ENCODE results near the gene TTYH2.

The TTYH2 gene

DNA sequence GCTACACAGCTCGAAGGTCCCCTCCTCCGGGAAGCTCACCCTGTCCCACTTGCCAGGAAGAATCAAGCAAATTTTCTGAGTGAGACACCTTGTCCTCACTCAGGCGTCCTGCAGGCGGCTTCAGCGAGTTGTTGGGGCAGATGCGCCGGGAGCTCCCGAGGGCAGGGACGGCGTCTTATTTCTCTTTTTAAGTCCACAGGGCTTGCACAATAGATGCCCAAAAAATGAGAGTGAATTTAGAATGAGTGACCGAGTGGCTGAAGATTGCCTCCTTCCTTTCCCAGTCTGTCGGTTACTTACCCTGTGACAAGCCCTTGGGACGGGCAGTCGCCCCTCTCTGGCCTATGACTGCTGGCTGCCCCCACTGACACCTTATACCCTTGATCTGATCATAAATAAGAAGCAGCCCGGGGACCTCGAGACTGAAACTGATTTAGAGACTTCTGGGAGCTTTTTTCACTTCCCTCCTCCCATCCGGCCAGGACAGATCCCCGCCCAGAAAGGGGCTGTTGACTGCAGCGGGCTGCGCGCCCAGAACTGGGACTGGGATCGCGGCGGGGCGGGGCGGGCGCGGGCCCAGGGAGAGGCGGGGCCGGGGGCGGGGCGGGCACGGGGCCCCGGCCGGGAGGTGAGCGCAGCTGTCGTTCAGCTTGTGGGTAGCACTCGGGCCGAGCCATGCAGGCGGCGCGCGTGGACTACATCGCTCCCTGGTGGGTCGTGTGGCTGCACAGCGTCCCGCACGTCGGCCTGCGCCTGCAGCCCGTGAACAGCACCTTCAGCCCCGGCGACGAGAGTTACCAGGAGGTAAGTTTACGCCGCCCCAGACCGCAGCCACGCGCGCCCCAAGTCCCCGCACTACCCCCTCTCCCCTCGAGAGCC, at the start of gene TTYH2:
Gene TTYH2, plus strand, starts transcription at position 659 of the 879 bp plus-strand sequence. Its CDS starts 17 bp downstream, at position 676.
- Histone ChIP-seq H3K9ac (ENCODE audit: low read length) (peak within 1 kb of the TSS; percentile 18), H3K27me3 (ENCODE audit: control insufficient read depth, insufficient read depth, low read length) (no peaks in the 10 kb centered on the region), H3K27ac (ENCODE audit: low read depth, low read length) (peak within 1 kb of the TSS; percentile 21), H3K4me3 (ENCODE audit: low read length) (peak within 1 kb of the TSS; percentile 66), H3K4me1 (ENCODE audit: control insufficient read depth, insufficient read depth, low read length) (peaks cover 11% of the 10 kb centered on the region), H3K36me3 (ENCODE audit: control insufficient read depth, insufficient read depth, low read length) (peaks cover 20% of the 10 kb centered on the region)

DNA sequence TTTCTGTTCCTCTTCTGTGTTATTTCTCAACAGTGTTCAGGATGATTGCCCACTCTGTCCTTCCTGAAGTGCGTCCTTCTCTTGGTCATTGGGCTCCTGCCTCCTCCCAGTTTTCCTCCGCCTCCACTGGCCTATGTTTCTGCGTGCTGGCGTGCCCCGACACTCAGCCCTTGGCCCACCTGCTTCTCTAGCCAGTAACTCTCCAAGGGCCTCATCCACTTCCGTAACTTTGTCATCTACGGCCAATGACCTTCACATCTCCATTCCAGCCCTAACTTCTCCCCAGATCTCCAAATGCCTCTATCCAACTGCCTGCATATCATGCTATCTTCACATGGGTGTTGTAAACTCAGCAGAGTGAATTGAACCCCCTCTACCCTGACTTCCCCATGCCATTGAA, 49.5 kb upstream of the TTYH2 start:
- Histone ChIP-seq H3K9ac (ENCODE audit: low read length) (no peak overlapping the region), H3K4me1 (ENCODE audit: control insufficient read depth, insufficient read depth, low read length) (no peaks in the 10 kb centered on the region), H3K4me3 (ENCODE audit: low read length) (no peak overlapping the region), H3K27me3 (ENCODE audit: control insufficient read depth, insufficient read depth, low read length) (no peaks in the 10 kb centered on the region), H3K27ac (ENCODE audit: low read depth, low read length) (no peak overlapping the region), H3K36me3 (ENCODE audit: control insufficient read depth, insufficient read depth, low read length) (no peaks in the 10 kb centered on the region)

GRCh38 chr17:74164446-74165045, 48.8 kb upstream of the TTYH2 start:
- H3K9ac ChIP-seq (ENCODE audit: low read length), result no peak overlapping the region
- no peaks in the 10 kb centered on the region for H3K27me3 ChIP-seq (ENCODE audit: control insufficient read depth, insufficient read depth, low read length)
- no peaks in the 10 kb centered on the region for H3K4me1 ChIP-seq (ENCODE audit: control insufficient read depth, insufficient read depth, low read length)
- H3K4me3 ChIP-seq (ENCODE audit: low read length), result no peak overlapping the region
- H3K36me3 ChIP-seq (ENCODE audit: control insufficient read depth, insufficient read depth, low read length), result no peaks in the 10 kb centered on the region
- H3K27ac ChIP-seq (ENCODE audit: low read depth, low read length), result no peak overlapping the region

DNA sequence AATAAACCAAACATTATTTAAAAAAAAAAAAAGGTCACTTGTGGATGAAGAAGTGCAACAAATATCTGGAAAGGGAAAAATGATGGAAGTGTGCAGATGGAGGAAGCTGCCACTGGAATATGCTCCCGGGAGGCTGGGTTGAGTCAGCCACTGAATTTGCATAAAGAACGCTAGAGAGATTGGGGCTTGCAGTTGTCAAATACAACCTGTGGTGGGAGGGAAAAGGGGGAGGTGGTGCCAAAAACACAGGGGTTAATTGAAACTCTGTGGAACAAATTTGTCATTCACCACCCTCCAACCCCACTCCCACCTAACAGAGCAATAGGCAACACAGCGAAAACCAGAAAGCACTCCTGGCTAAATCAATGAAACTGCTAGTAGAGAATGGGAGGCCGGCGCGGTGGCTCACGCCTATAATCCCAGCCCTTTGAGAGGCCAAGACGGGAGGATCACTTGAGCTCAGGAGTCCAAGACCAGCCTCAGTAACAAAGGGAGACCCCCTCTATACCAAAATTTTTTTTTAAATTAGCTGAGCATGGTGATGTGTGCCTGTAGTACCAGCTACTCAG, 47.5 kb upstream of the TTYH2 start:
- no peaks in the 10 kb centered on the region for H3K4me1 ChIP-seq (ENCODE audit: control insufficient read depth, insufficient read depth, low read length)
- H3K27ac ChIP-seq (ENCODE audit: low read depth, low read length), result no peak overlapping the region
- H3K9ac ChIP-seq (ENCODE audit: low read length), result no peak overlapping the region
- H3K27me3 ChIP-seq (ENCODE audit: control insufficient read depth, insufficient read depth, low read length), result no peaks in the 10 kb centered on the region
- H3K36me3 ChIP-seq (ENCODE audit: control insufficient read depth, insufficient read depth, low read length), result no peaks in the 10 kb centered on the region
- H3K4me3 ChIP-seq (ENCODE audit: low read length), result no peak overlapping the region

DNA sequence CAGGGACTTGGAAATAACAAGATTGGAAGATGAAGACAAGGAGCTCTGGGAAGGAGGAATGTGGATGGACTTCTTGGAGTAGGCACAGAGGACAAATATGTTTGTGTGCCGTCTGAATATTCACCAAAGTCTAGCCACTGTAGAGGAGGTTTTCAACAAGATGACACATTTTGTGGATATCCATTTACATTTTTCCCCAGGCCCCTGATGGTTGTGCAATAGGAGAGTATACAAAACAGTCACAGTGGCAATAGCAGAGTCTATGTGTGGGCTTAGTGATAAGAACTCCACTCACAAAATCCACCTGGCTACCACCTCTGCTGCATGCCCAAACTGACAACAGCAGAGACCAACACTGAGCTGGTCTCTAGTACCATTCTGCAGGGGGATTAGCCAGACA, 42.4 kb upstream of the TTYH2 start:
- peaks cover 3% of the 10 kb centered on the region for H3K27me3 ChIP-seq (ENCODE audit: control insufficient read depth, insufficient read depth, low read length)
- no peaks in the 10 kb centered on the region for H3K36me3 ChIP-seq (ENCODE audit: control insufficient read depth, insufficient read depth, low read length)
- H3K9ac ChIP-seq (ENCODE audit: low read length), result no peak overlapping the region
- H3K4me3 ChIP-seq (ENCODE audit: low read length), result no peak overlapping the region
- H3K27ac ChIP-seq (ENCODE audit: low read depth, low read length), result no peak overlapping the region
- no peaks in the 10 kb centered on the region for H3K4me1 ChIP-seq (ENCODE audit: control insufficient read depth, insufficient read depth, low read length)

DNA sequence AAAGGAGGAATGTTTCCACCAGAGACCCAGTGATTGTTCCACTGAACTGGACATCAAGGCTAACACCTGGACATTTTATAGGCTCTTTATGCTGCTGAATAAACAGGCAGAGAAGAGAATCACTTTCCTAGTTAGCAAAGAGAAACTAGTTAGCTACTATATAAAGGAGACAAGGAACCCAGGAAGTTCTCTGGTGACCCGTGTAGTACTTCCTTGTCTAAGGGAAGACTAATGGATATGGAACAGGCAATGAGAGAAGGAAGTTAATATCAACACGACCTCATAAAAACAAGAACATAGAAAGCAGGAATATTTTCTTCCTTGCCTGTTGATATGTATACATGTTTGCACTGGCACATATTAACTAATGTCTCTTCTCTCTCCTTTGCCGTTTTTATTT, 40.7 kb upstream of the TTYH2 start:
- no peaks in the 10 kb centered on the region for H3K36me3 ChIP-seq (ENCODE audit: control insufficient read depth, insufficient read depth, low read length)
- H3K9ac ChIP-seq (ENCODE audit: low read length), result no peak overlapping the region
- no peaks in the 10 kb centered on the region for H3K4me1 ChIP-seq (ENCODE audit: control insufficient read depth, insufficient read depth, low read length)
- H3K4me3 ChIP-seq (ENCODE audit: low read length), result no peak overlapping the region
- H3K27me3 ChIP-seq (ENCODE audit: control insufficient read depth, insufficient read depth, low read length), result peaks cover 10% of the 10 kb centered on the region
- H3K27ac ChIP-seq (ENCODE audit: low read depth, low read length), result no peak overlapping the region

DNA sequence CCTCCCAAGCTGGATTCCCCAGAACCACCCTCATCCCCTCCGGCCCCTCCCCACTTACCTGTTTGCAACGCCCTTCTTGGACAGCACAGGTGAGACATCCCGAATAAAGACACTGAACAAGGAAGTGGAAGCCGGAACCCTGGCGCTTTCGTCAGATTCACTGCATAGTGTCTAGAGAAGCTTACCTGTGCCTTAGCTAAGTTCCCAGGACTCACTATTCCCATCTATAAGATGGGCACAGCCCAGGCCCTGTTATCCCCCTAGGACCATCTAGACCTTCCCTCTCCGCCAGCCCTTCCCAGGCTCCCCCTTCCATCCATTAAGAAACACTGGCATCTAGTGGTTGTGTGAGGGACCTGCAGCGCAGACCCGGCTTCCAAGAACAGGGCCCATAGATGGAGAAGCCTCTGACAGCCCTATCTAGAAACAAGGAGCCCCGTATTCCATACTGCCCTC, 36.8 kb upstream of the TTYH2 start:
- H3K27ac ChIP-seq (ENCODE audit: low read depth, low read length), result no peak overlapping the region

DNA sequence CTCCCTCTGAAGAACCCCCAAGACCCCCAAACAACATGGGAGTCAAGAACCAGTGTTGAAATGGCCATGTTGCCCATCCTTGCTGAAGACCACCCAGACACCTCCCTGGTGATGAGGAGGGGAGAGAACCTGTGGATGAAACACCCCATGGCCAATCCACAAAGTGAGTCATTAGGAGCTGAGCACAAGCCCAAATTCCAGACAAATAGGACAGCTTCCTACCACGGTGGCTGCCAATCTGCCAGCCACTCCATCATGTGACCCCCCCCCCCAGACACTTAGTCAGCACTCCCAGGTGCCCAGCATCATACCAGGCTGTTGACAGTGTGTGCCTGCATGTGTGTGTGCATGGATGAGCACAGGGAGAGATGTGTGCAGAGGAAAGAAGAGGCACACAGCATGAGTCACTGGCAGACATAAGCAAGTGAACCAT, 36.3 kb upstream of the TTYH2 start:
- Histone ChIP-seq H3K27ac (ENCODE audit: low read depth, low read length) (no peak overlapping the region), H3K4me3 (ENCODE audit: low read length) (no peak overlapping the region), H3K27me3 (ENCODE audit: control insufficient read depth, insufficient read depth, low read length) (peaks cover 10% of the 10 kb centered on the region), H3K36me3 (ENCODE audit: control insufficient read depth, insufficient read depth, low read length) (no peaks in the 10 kb centered on the region), H3K4me1 (ENCODE audit: control insufficient read depth, insufficient read depth, low read length) (no peaks in the 10 kb centered on the region), H3K9ac (ENCODE audit: low read length) (no peak overlapping the region)

More for the DNA sequence above, 36.8 kb upstream of the TTYH2 start:
- H3K9ac ChIP-seq (ENCODE audit: low read length), result no peak overlapping the region
- no peak overlapping the region for H3K4me3 ChIP-seq (ENCODE audit: low read length)
- no peaks in the 10 kb centered on the region for H3K4me1 ChIP-seq (ENCODE audit: control insufficient read depth, insufficient read depth, low read length)
- no peaks in the 10 kb centered on the region for H3K36me3 ChIP-seq (ENCODE audit: control insufficient read depth, insufficient read depth, low read length)
- H3K27me3 ChIP-seq (ENCODE audit: control insufficient read depth, insufficient read depth, low read length), result peaks cover 10% of the 10 kb centered on the region

- Histone ChIP-seq H3K4me3 (ENCODE audit: low read length) (no peak overlapping the region), H3K27me3 (ENCODE audit: control insufficient read depth, insufficient read depth, low read length) (peaks cover 10% of the 10 kb centered on the region), H3K27ac (ENCODE audit: low read depth, low read length) (no peak overlapping the region), H3K9ac (ENCODE audit: low read length) (no peak overlapping the region), H3K36me3 (ENCODE audit: control insufficient read depth, insufficient read depth, low read length) (no peaks in the 10 kb centered on the region), H3K4me1 (ENCODE audit: control insufficient read depth, insufficient read depth, low read length) (no peaks in the 10 kb centered on the region)
These were observed 33.8 kb upstream of the TTYH2 start for GRCh38 chr17:74179576-74179975.

GRCh38 chr17:74180336-74180735, 33.0 kb upstream of the TTYH2 start:
- no peaks in the 10 kb centered on the region for H3K36me3 ChIP-seq (ENCODE audit: control insufficient read depth, insufficient read depth, low read length)
- no peaks in the 10 kb centered on the region for H3K4me1 ChIP-seq (ENCODE audit: control insufficient read depth, insufficient read depth, low read length)
- no peak overlapping the region for H3K4me3 ChIP-seq (ENCODE audit: low read length)
- no peak overlapping the region for H3K9ac ChIP-seq (ENCODE audit: low read length)
- H3K27ac ChIP-seq (ENCODE audit: low read depth, low read length), result no peak overlapping the region
- peaks cover 8% of the 10 kb centered on the region for H3K27me3 ChIP-seq (ENCODE audit: control insufficient read depth, insufficient read depth, low read length)

- H3K36me3 ChIP-seq (ENCODE audit: control insufficient read depth, insufficient read depth, low read length), result no peaks in the 10 kb centered on the region
- no peaks in the 10 kb centered on the region for H3K4me1 ChIP-seq (ENCODE audit: control insufficient read depth, insufficient read depth, low read length)
- no peak overlapping the region for H3K27ac ChIP-seq (ENCODE audit: low read depth, low read length)
- no peak overlapping the region for H3K9ac ChIP-seq (ENCODE audit: low read length)
- peaks cover 6% of the 10 kb centered on the region for H3K27me3 ChIP-seq (ENCODE audit: control insufficient read depth, insufficient read depth, low read length)
- no peak overlapping the region for H3K4me3 ChIP-seq (ENCODE audit: low read length)
These were observed 32.0 kb upstream of the TTYH2 start for GRCh38 chr17:74181341-74181740.

DNA sequence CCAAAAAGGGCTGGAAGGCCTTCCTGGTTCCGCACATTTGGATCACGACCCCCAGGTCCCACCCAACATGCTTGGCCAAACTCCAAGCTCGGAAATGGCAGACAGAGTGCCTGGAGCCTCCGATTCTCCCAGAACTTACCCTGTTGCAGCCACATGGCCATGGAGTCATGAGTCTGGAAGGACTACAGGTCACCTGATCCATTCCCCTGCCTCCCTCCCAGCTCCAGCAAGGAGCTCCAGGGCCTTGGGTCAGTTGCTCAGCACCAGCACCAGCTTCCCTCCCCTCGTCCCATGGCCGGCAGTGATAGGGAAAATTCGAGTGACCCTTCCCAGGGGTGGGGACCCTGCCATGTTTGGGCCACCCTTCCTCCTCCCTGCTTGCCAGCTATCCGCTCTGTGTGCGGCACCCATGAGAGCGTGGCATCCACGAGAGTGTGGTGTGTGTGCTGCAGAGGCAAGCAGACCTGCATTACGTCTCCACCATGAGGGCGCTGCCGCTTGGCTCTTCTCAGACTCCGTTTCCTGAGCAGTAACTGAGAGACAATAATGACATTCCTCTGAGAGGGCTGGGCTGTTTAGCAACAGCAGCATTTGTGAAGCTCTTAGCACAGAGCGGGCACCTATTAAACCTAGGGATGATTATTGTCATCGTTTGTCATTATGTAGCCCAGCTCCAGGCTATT, 31.2 kb upstream of the TTYH2 start:
- Histone ChIP-seq H3K9ac (ENCODE audit: low read length) (no peak overlapping the region), H3K4me3 (ENCODE audit: low read length) (no peak overlapping the region), H3K4me1 (ENCODE audit: control insufficient read depth, insufficient read depth, low read length) (no peaks in the 10 kb centered on the region), H3K27ac (ENCODE audit: low read depth, low read length) (no peak overlapping the region), H3K27me3 (ENCODE audit: control insufficient read depth, insufficient read depth, low read length) (no peaks in the 10 kb centered on the region), H3K36me3 (ENCODE audit: control insufficient read depth, insufficient read depth, low read length) (no peaks in the 10 kb centered on the region)
